GM12878 (cell line): ENCODE results near the gene TIGD2.
"Not testable (repeated sequence)": the region's sequence is repeated elsewhere in the genome, so short reads cannot be mapped to it uniquely, and the experiment has no call there.

ENCODE experiments used
- ESRRA ChIP-seq: IDR thresholded peaks from 2 replicates; pipeline ENCODE4 v1.6.1; 2012; ENCODE audit warnings: mild to moderate bottlenecking, low read length, improper control_type of control experiment
- JUND ChIP-seq: IDR thresholded peaks from 2 replicates; pipeline ENCODE4 v1.6.1; 2012; ENCODE audit warnings: low read depth, mild to moderate bottlenecking, low read length, improper control_type of control experiment, moderate library complexity
- NR2C2 ChIP-seq: IDR thresholded peaks from 2 replicates; pipeline ENCODE4 v1.6.1; 2011; ENCODE audit warnings: borderline replicate concordance, low read depth; ENCODE audit not compliant: control insufficient read depth, insufficient read length
- TF ChIP-seq, protein P1 (sequence below), 3 experiments: IDR thresholded peaks in 2 of 3; conservative IDR thresholded peaks in 1 of 3; 2 replicates each; pipeline ENCODE4 v1.5.1; 2011; ENCODE audit warnings: low read depth in 3 of 3, low read length in 3 of 3, mild to moderate bottlenecking in 3 of 3, control low read depth in 2 of 3, moderate library complexity in 2 of 3, inconsistent platforms in 1 of 3, mixed read lengths in 1 of 3; ENCODE audit not compliant: control insufficient read depth in 2 of 3, insufficient read depth in 1 of 3; ENCODE audit errors: extremely low read depth in 1 of 3

DNA sequence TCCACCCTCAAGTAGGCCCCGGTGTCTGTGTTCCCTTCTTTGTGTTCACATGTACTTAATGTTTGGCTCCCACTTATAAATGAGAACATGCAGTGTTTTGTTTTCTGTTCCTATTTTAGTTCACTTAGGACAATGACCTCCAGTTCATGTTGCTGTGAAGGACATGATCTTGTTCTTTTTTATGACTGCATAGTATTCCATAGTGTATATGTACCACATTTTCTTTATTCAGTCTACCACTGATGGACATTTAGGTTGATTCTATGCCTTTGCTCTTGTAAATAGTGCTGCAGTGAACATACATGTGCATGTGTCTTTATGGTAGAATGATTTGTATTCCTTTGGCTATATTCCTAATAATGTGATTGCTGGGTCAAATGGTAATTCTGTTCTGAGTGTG, 33.3 kb downstream of the TIGD2 start:
- not testable (repeated sequence) for TF ChIP-seq NR2C2, JUND, ESRRA
- TF ChIP-seq, protein P1, sequence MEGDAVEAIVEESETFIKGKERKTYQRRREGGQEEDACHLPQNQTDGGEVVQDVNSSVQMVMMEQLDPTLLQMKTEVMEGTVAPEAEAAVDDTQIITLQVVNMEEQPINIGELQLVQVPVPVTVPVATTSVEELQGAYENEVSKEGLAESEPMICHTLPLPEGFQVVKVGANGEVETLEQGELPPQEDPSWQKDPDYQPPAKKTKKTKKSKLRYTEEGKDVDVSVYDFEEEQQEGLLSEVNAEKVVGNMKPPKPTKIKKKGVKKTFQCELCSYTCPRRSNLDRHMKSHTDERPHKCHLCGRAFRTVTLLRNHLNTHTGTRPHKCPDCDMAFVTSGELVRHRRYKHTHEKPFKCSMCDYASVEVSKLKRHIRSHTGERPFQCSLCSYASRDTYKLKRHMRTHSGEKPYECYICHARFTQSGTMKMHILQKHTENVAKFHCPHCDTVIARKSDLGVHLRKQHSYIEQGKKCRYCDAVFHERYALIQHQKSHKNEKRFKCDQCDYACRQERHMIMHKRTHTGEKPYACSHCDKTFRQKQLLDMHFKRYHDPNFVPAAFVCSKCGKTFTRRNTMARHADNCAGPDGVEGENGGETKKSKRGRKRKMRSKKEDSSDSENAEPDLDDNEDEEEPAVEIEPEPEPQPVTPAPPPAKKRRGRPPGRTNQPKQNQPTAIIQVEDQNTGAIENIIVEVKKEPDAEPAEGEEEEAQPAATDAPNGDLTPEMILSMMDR (IDR thresholded peaks at IDR 0.05 in 2 of 3, conservative IDR thresholded peaks at IDR 0.05 in 1 of 3; ENCODE audit: control insufficient read depth in 2 of 3, extremely low read depth in 1 of 3, insufficient read depth in 1 of 3, low read depth in 3 of 3, low read length in 3 of 3) = not testable (repeated sequence)
